ENCODE data around the gene TRPV6. TPM values are rescaled to one million over a fixed set of nuclear protein-coding genes. Genes with fewer than 3 reads are reported as not detected.

Gene TRPV6
- total and polyA plus RNA-seq, 9 donors: 0.03 to 9.7 (median 0.51) TPM; not detected in 4

- Histone ChIP-seq H3K27me3 (no peaks in the 10 kb centered on the region), H3K4me1 (ENCODE audit: insufficient read depth) (no peaks in the 10 kb centered on the region), H3K27ac (no peak overlapping the region), H3K9me3 (no peaks in the 10 kb centered on the region), H3K4me3 (no peak overlapping the region), H3K36me3 (no peaks in the 10 kb centered on the region)
- TF ChIP-seq CTCF (IDR thresholded peaks at IDR 0.05): no peak
- TF ChIP-seq EP300 (IDR thresholded peaks at IDR 0.05): no peak
- TF ChIP-seq POLR2A (IDR thresholded peaks at IDR 0.05): no peak
- 84 to 85% (median 85%) methylated on average over 23 of the region's 23 CpGs for WGBS, 3 donors
- intact Hi-C loops (cut with DNase I): loop anchor here in 1 of 4 donors (10.0 kb wide), 1 partner anchor 343 kb away; no protein-coding TSS in a partner anchor
- no peak for DNase-seq
Measured at GRCh38 chr7:142871260-142872105, 14.1 kb downstream of the TRPV6 start.

GRCh38 chr7:142870566-142871259 is 14.8 kb downstream of the TRPV6 start:
- Histone ChIP-seq H3K27me3 (no peaks in the 10 kb centered on the region), H3K36me3 (no peaks in the 10 kb centered on the region), H3K4me3 (no peak overlapping the region), H3K9me3 (no peaks in the 10 kb centered on the region), H3K4me1 (ENCODE audit: insufficient read depth) (no peaks in the 10 kb centered on the region), H3K27ac (no peak overlapping the region)
- intact Hi-C loops (cut with DNase I): loop anchor here in 1 of 4 donors (10.0 kb wide), 1 partner anchor 344 kb away; no protein-coding TSS in a partner anchor
- no peak for DNase-seq
- WGBS, 3 donors: 85 to 89% (median 87%) methylated on average over 13 to 14 of the region's 14 CpGs
- TF ChIP-seq EP300 (IDR thresholded peaks at IDR 0.05) (no peak), POLR2A (IDR thresholded peaks at IDR 0.05) (no peak), CTCF (IDR thresholded peaks at IDR 0.05) (no peak)

DNA sequence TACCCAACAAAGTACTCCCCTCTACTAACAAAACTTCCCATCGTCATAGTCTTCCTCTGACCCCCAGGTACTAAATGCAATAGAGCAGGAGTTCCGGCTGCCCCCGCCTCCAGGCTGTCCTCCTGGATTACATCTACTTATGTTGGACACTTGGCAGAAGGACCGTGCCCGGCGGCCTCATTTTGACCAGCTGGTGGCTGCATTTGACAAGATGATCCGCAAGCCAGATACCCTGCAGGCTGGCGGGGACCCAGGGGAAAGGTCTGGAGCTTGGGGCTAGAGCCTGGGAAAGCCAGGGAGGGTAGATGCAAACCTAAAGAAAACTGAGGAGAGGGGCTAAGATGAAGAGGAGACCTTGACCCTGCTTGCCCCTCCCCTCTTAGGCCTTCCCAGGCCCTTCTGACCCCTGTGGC is 15.4 kb downstream of the TRPV6 start:
- Histone ChIP-seq H3K9me3 (no peaks in the 10 kb centered on the region), H3K36me3 (no peaks in the 10 kb centered on the region), H3K27me3 (no peaks in the 10 kb centered on the region), H3K4me3 (no peak overlapping the region), H3K27ac (no peak overlapping the region), H3K4me1 (ENCODE audit: insufficient read depth) (no peaks in the 10 kb centered on the region)
- 78 to 80% (median 79%) methylated on average over 8 of the region's 8 CpGs for WGBS, 3 donors
- no peak for DNase-seq
- TF ChIP-seq EP300 (IDR thresholded peaks at IDR 0.05): no peak
- TF ChIP-seq POLR2A (IDR thresholded peaks at IDR 0.05): no peak
- intact Hi-C loops (cut with DNase I): loop anchor here in 1 of 4 donors (10.0 kb wide), 1 partner anchor 345 kb away; no protein-coding TSS in a partner anchor

GRCh38 chr7:142869434-142869833 is 16.1 kb downstream of the TRPV6 start:
- Histone ChIP-seq H3K27me3 (no peaks in the 10 kb centered on the region), H3K4me1 (ENCODE audit: insufficient read depth) (no peaks in the 10 kb centered on the region), H3K4me3 (no peak overlapping the region), H3K9me3 (no peaks in the 10 kb centered on the region), H3K36me3 (no peaks in the 10 kb centered on the region), H3K27ac (no peak overlapping the region)
- DNase-seq: no peak
- intact Hi-C loops (cut with DNase I): no loop called here
- WGBS, 3 donors: 86 to 94% (median 93%) methylated on average over 2 of the region's 2 CpGs
- TF ChIP-seq EP300 (IDR thresholded peaks at IDR 0.05) (no peak), CTCF (IDR thresholded peaks at IDR 0.05) (no peak), POLR2A (IDR thresholded peaks at IDR 0.05) (no peak)

Data from ovary (tissue), 9 donors.